SK-N-SH (cell line): ENCODE results near the gene PKD2L2.

Experiments used
- FOSL2 ChIP-seq: IDR thresholded peaks from 2 replicates; pipeline ENCODE4 v1.4.0; 2012; ENCODE audit warnings: low read depth, mild to moderate bottlenecking, moderate library complexity, borderline replicate concordance
- GABPA ChIP-seq: IDR thresholded peaks from 2 replicates; pipeline ENCODE4 v1.4.0; 2012; ENCODE audit warnings: low read depth, mild to moderate bottlenecking
- POLR2AphosphoS5 ChIP-seq: IDR thresholded peaks from 2 replicates; pipeline ENCODE4 v1.6.1; 2012; ENCODE audit warnings: low read depth, low read length
- RAD21 ChIP-seq: IDR thresholded peaks from 2 replicates; pipeline ENCODE4 v1.6.1; 2012; ENCODE audit warnings: mild to moderate bottlenecking, low read length
- RCOR1 ChIP-seq: fragments of 150-350 bp; IDR thresholded peaks from 2 replicates; pipeline ENCODE4 v1.6.1; 2017; ENCODE audit warnings: antibody characterized with exemption, low read length
- RXRA ChIP-seq: IDR thresholded peaks from 2 replicates; pipeline ENCODE4 v1.4.0; 2012; ENCODE audit warnings: low read depth, mild to moderate bottlenecking, borderline replicate concordance
- ZBTB33 ChIP-seq: IDR thresholded peaks from 2 replicates; pipeline ENCODE4 v1.4.0; 2012; ENCODE audit warnings: low read depth, borderline replicate concordance
- TF ChIP-seq, protein P1 (sequence below): fragments of 200-600 bp; sonication (generic); IDR thresholded peaks from 2 replicates; pipeline ENCODE4 v1.6.1; 2017; ENCODE audit warnings: antibody characterized with exemption, mild to moderate bottlenecking, moderate library complexity

- no peak for TF ChIP-seq ZBTB33
- no peak for TF ChIP-seq POLR2AphosphoS5
- TF ChIP-seq, protein P1, sequence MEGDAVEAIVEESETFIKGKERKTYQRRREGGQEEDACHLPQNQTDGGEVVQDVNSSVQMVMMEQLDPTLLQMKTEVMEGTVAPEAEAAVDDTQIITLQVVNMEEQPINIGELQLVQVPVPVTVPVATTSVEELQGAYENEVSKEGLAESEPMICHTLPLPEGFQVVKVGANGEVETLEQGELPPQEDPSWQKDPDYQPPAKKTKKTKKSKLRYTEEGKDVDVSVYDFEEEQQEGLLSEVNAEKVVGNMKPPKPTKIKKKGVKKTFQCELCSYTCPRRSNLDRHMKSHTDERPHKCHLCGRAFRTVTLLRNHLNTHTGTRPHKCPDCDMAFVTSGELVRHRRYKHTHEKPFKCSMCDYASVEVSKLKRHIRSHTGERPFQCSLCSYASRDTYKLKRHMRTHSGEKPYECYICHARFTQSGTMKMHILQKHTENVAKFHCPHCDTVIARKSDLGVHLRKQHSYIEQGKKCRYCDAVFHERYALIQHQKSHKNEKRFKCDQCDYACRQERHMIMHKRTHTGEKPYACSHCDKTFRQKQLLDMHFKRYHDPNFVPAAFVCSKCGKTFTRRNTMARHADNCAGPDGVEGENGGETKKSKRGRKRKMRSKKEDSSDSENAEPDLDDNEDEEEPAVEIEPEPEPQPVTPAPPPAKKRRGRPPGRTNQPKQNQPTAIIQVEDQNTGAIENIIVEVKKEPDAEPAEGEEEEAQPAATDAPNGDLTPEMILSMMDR, result no peak
- no peak for TF ChIP-seq GABPA
- TF ChIP-seq RAD21, result no peak
- no peak for TF ChIP-seq RXRA
- TF ChIP-seq FOSL2, result no peak
- no peak for TF ChIP-seq RCOR1
These were observed 48.9 kb downstream of the PKD2L2 start for GRCh38 chr5:137937994-137938750.
